Nucleus accumbens (tissue), 56 donors: ENCODE measurements around the gene ABHD14A.
A peak's percentile ranks its signal among the peaks of the same experiment; 100 is the strongest.

Experiments
- DNase-seq, 56 donors: peaks; one replicate each; lab custom pipeline; 2025; lab: John Stamatoyannopoulos, UW

Gene ABHD14A

GRCh38 chr3:51955175-51955892, 19.5 kb upstream of the ABHD14A start, which contains the start of gene GPR62:
GPR62 (plus strand) TSS chr3:51955381; CDS start chr3:51955653, 272 bp downstream.
- DNase-seq = peak in 54 of 56 donors; percentile 31 to 92 (median 80)

GRCh38 chr3:51955893-51956770, 18.7 kb upstream of the ABHD14A start:
- DNase-seq = peak in 45 of 56 donors; percentile 24 to 80 (median 63)

- DNase-seq = no peak
These were observed 17.2 kb upstream of the ABHD14A start for GRCh38 chr3:51957520-51958205.

- DNase-seq = no peak
These were observed 16.0 kb upstream of the ABHD14A start for GRCh38 chr3:51958603-51959521.

GRCh38 chr3:51959651-51960050, 15.2 kb upstream of the ABHD14A start:
- DNase-seq = no peak

GRCh38 chr3:51960386-51960785, 14.5 kb upstream of the ABHD14A start:
- no peak for DNase-seq

GRCh38 chr3:51961011-51961410, 13.9 kb upstream of the ABHD14A start:
- no peak for DNase-seq

GRCh38 chr3:51961602-51962569, 13.0 kb upstream of the ABHD14A start:
- no peak for DNase-seq

GRCh38 chr3:51962854-51963530, 11.9 kb upstream of the ABHD14A start:
- peak in 18 of 56 donors; percentile 14 to 48 (median 26) for DNase-seq

- DNase-seq = peak in 44 of 56 donors; percentile 17 to 83 (median 51)
These were observed 10.9 kb upstream of the ABHD14A start for GRCh38 chr3:51963951-51964451.

- DNase-seq = no peak
These were observed 10.3 kb upstream of the ABHD14A start for GRCh38 chr3:51964521-51964920.

GRCh38 chr3:51966016-51966415, 8.8 kb upstream of the ABHD14A start:
- peak in 49 of 56 donors; percentile 34 to 91 (median 76) for DNase-seq

GRCh38 chr3:51966486-51966885, 8.4 kb upstream of the ABHD14A start:
- peak in 8 of 56 donors; percentile 22 to 66 (median 48) for DNase-seq

- DNase-seq = peak in 8 of 56 donors; percentile 44 to 84 (median 62)
These were observed 7.9 kb upstream of the ABHD14A start for GRCh38 chr3:51966922-51967383.

GRCh38 chr3:51967384-51968169, 7.3 kb upstream of the ABHD14A start, which contains the start of gene PCBP4:
PCBP4 (minus strand) TSS chr3:51967454; CDS start chr3:51961240, 6,214 bp downstream.
- DNase-seq = peak in 52 of 56 donors; percentile 42 to 88 (median 78)

GRCh38 chr3:51968170-51968775, 6.6 kb upstream of the ABHD14A start:
- DNase-seq = peak in 15 of 56 donors; percentile 5 to 63 (median 37)
